Measurements from ENCODE around the gene CBX4.

DNA sequence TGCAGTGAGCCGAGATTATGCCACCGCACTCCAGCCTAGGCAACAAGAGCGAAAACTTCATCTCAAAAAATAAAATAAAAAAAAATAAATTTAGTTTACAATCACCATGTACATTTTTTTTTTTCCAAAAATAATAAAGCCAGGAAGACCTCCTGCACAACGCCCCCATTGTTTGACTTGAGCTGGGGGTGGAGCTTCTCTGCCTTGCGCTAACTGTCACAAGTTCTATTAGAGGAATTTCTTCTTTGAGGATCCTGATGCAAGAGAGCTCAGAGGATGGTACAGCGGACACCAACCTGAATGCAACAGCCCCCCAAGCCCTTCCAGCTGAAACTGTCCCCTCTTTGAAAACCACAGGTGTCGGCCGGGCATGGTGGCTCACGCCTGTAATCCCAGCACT is 24.9 kb upstream of the CBX4 start:
- TF ChIP-seq, protein P1, sequence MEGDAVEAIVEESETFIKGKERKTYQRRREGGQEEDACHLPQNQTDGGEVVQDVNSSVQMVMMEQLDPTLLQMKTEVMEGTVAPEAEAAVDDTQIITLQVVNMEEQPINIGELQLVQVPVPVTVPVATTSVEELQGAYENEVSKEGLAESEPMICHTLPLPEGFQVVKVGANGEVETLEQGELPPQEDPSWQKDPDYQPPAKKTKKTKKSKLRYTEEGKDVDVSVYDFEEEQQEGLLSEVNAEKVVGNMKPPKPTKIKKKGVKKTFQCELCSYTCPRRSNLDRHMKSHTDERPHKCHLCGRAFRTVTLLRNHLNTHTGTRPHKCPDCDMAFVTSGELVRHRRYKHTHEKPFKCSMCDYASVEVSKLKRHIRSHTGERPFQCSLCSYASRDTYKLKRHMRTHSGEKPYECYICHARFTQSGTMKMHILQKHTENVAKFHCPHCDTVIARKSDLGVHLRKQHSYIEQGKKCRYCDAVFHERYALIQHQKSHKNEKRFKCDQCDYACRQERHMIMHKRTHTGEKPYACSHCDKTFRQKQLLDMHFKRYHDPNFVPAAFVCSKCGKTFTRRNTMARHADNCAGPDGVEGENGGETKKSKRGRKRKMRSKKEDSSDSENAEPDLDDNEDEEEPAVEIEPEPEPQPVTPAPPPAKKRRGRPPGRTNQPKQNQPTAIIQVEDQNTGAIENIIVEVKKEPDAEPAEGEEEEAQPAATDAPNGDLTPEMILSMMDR (conservative IDR thresholded peaks at IDR 0.05 in 1 of 2, IDR thresholded peaks at IDR 0.05 in 1 of 2; ENCODE audit: low read depth in 1 of 2, low read length in 2 of 2), result no peak
- no peak for TF ChIP-seq EZH2 (IDR thresholded peaks at IDR 0.05; ENCODE audit: low read length, missing control alignments)

Measured in fibroblast of lung (primary cell).